Urinary bladder (tissue), 4 donors: ENCODE data around the gene IL23A. TPM values are rescaled to one million over a fixed set of nuclear protein-coding genes. Genes with fewer than 3 reads are reported as not detected.
A peak's percentile ranks its signal among the peaks of the same experiment; 100 is the strongest.

Experiments
- DNase-seq: peaks from one replicate; pipeline ENCODE4 v3.0.0-alpha.2; 2015; ENCODE audit errors: extremely low spot score
- H3K27ac ChIP-seq: one replicate; pipeline ENCODE4 v1.5.1; 2013; ENCODE audit warnings: low read depth, mild to moderate bottlenecking, moderate library complexity
- H3K36me3 ChIP-seq: one replicate; pipeline ENCODE4 v1.6.1; 2013; ENCODE audit warnings: mild to moderate bottlenecking, moderate library complexity; ENCODE audit not compliant: insufficient read depth
- H3K4me1 ChIP-seq: one replicate; pipeline ENCODE4 v1.6.1; 2013; ENCODE audit warnings: mild to moderate bottlenecking, moderate library complexity; ENCODE audit not compliant: insufficient read depth
- H3K4me3 ChIP-seq: one replicate; pipeline ENCODE4 v1.5.1; 2013; ENCODE audit warnings: low read depth, low read length
- WGBS: extraction: QIAGEN DNeasy Blood & Tissue Kit; methylation state at CpG from one replicate; pipeline ENCODE4 v1.1.7; 2013; 5-methylcytosine and 5-hydroxymethylcytosine counted together
- polyA plus RNA-seq: library from polyadenylated mRNA; stranded (reverse); fragments of 200-250 nt; gene quantifications from one replicate; pipeline ENCODE4 v1.2.3, GENCODE V29; 2013
- total RNA-seq: library from RNA; depleted of rRNA; stranded (reverse); fragments of >200 nt; gene quantifications from one replicate; pipeline ENCODE4 v1.2.3, GENCODE V29; 2014
- donor health status: healthy with polysubstance abuse.
- donor health status: healthy.

IL23A gene, protein sequence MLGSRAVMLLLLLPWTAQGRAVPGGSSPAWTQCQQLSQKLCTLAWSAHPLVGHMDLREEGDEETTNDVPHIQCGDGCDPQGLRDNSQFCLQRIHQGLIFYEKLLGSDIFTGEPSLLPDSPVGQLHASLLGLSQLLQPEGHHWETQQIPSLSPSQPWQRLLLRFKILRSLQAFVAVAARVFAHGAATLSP
- total RNA-seq (not detected), polyA plus RNA-seq (0.89 TPM)

DNA sequence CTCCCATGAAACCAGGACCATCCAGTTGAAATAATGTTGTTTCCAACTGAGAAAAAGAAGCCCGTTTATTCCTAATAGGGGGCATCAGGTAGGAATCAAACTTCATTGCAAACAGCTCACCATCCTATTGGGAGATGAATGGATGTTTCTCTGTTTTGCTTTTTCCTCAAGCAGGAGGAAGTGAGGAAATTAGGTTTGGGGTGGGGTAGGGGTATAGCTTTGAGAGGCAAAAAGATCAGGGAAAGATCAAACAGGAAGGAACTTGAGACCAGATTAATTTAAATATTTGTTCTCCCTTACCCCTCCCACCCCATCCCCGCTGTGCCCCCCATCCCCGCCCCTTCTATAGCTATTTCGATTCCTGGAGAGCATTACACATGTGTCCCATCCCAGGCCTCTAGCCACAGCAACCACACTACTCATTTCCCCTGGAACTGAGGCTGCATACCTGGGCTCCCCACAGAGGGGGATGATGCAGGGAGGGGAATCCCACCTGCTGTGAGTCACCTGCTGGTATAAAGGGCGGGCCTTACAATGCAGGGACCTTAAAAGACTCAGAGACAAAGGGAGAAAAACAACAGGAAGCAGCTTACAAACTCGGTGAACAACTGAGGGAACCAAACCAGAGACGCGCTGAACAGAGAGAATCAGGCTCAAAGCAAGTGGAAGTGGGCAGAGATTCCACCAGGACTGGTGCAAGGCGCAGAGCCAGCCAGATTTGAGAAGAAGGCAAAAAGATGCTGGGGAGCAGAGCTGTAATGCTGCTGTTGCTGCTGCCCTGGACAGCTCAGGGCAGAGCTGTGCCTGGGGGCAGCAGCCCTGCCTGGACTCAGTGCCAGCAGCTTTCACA, at the start of gene IL23A:
IL23A (plus strand) TSS at position 577 of the 850 bp plus-strand sequence; CDS start at position 738, 161 bp downstream.
- Histone ChIP-seq H3K4me1 (no peaks in the 10 kb centered on the region), H3K27ac (peak within 1 kb of the TSS; percentile 31), H3K36me3 (no peaks in the 10 kb centered on the region), H3K4me3 (no peak within 1 kb of the TSS)
- DNase-seq: no peak
- WGBS: 26% methylated on average over 9 of the region's 9 CpGs

DNA sequence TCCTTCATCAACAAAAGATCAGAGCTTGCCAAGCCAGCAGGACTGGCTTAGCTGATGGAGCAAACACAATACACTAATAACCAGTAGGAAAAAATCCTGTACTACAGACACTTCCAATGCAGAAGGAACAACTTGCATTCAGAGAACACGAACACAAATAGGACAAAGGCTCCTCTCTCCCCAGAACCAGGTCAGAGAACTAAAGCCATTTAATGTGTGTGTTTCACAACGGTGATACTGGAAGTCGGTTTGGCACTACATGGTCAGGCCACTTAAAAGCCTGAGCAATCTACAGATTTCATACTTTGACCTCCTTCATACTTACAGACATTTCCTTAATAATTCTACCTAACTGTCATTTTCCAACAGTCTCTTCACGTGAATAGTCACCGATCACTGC, 44.9 kb upstream of the IL23A start:
- 86% methylated on average over 5 of the region's 5 CpGs for WGBS
- no peaks in the 10 kb centered on the region for H3K4me1 ChIP-seq
- H3K4me3 ChIP-seq: no peak overlapping the region
- H3K36me3 ChIP-seq: no peaks in the 10 kb centered on the region
- no peak for DNase-seq
- H3K27ac ChIP-seq: no peak overlapping the region

DNA sequence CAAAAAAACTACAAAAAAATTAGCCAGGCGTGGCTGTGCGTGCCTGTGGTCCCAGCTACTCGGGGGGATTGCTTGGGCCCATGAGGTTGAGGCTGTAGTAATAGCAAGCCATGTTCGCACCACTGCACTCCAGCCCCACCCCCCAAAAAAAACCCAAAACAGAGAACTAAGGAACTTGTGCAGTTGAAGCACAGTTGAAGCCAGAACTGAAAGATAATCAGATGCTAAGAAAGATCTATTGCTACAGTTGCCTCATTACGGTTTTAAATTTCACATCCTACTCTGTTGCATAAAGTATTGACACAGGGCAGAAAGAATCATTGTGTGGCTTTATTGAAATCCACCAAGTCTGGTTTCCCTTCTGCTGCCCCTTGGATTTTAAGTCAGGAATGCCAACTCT, 42.4 kb upstream of the IL23A start:
- 85% methylated on average over 5 of the region's 5 CpGs for WGBS
- H3K4me1 ChIP-seq: no peaks in the 10 kb centered on the region
- H3K27ac ChIP-seq: no peak overlapping the region
- DNase-seq: no peak
- H3K36me3 ChIP-seq: no peaks in the 10 kb centered on the region
- no peak overlapping the region for H3K4me3 ChIP-seq

DNA sequence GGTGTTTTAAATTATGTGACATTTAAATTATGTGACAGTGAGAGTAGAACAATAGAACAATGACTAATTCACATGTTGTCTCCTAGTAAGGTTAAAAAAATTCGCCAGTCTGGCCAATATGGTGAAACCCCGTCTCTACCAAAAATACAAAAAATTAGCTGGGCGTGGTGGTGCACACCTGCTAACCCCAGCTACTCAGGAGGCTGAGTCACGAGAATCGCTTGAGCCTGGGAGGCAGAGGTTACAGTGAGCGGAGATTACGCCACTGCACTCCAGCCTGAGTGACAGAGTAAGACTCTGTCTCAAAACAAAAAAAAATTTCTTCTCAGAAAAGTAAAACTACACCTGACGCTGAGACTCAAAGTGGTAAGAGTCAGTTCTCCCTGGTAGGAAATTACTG, 41.3 kb upstream of the IL23A start:
- 94% methylated on average over 8 of the region's 8 CpGs for WGBS
- H3K36me3 ChIP-seq: no peaks in the 10 kb centered on the region
- no peaks in the 10 kb centered on the region for H3K4me1 ChIP-seq
- H3K27ac ChIP-seq: no peak overlapping the region
- no peak for DNase-seq
- no peak overlapping the region for H3K4me3 ChIP-seq

DNA sequence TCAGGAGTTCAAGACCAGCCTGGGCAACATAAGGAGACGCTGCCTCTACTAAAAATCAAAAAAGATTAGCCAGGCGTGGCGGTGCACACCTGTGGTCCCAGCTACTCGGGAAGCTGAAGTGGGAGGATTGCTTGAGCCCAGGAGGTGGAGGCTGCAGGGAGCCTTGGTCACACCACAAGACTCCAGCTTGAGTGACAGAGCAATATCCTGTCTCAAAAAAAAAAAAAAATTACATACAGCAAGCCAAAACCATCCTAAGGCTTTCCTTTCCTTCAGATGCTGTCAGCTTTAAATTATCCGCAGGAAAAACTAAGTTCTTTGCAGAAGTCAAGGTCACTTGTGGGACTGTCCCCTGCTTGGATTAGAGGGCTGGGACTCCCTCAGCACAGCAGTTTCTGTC, 39.9 kb upstream of the IL23A start:
- peak overlapping the region; percentile 71 for H3K4me3 ChIP-seq
- WGBS: 82% methylated on average over 5 of the region's 5 CpGs
- H3K36me3 ChIP-seq: no peaks in the 10 kb centered on the region
- no peaks in the 10 kb centered on the region for H3K4me1 ChIP-seq
- no peak for DNase-seq
- H3K27ac ChIP-seq: no peak overlapping the region

DNA sequence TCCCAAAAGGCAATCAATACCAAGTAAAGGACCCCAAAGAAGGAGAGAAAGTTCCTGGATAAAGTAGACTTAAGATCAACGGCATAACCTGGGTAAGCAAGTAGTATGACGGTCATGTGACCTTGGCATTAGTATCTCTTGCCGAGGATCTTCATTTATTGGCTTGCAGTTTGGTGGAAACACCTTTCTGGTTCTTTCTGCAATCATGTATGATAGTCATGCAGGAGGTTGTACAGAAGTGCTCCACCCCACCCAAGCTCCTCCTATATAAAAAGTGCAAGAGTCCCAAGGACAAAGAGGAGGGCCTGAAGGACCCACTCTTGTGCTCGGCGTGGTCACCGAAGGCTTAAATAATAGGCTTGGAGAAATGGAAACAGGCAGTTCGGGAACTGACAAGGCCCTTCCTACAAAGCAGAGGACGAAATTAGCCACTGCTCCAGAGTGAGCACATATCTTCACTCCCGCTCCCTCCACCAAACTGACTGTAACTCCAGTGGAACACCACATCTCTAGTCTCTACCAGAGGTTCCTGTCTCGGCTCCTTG, 39.3 kb upstream of the IL23A start:
- DNase-seq: peak; percentile 2
- Histone ChIP-seq H3K27ac (peak overlapping the region; percentile 82), H3K4me3 (peak overlapping the region; percentile 71), H3K36me3 (no peaks in the 10 kb centered on the region), H3K4me1 (no peaks in the 10 kb centered on the region)
- 1% methylated on average over 10 of the region's 10 CpGs for whole genome bisulfite sequencing

DNA sequence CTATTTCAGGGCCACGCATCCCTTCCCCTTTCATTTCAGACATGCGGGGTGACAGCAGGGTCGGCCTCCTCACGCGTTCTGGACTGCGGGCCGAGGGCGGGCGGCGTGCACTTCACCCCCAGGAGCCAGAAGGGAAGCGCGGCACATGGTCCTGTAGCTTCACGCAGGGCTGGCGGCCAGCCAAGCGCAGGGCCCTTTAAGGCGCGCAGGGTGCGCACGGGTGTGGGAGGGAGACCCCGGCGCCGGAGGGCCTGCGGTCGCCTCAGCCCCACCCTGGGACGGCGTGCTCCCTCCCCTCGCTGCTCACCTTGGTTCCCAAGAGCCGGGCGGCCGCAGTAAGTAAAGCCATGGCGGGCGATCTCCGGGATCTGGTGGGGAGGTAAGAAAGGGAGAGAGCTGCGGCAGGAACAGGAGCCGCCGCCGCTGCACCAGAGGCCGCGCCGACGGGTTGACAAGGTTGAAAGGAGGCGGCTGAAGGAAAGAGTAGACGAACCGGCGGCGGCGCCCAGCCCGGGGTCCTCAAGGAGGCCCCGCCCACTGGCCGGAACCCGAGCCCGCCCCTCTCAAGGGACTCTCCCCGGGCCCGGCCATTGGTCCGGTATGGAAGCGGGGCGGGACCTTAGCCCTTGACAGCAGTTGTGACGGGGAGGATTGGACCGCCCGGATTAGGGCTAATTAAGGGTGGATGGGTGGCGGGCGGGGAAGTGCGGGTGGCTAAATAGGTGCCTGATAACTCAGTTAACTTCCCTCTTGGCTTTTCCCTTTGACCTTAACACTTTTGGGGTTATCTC, 38.6 kb upstream of the IL23A start, which contains the start of gene CS:
CS (minus strand) TSS at position 478 of the 791 bp plus-strand sequence; CDS start at position 349, 129 bp downstream.
- Histone ChIP-seq H3K36me3 (no peaks in the 10 kb centered on the region), H3K4me1 (no peaks in the 10 kb centered on the region), H3K27ac (peak within 1 kb of the TSS; percentile 82), H3K4me3 (peak within 1 kb of the TSS; percentile 71)
- DNase-seq: peak; percentile 96
- WGBS: under 1% methylated on average over 63 of the region's 63 CpGs

DNA sequence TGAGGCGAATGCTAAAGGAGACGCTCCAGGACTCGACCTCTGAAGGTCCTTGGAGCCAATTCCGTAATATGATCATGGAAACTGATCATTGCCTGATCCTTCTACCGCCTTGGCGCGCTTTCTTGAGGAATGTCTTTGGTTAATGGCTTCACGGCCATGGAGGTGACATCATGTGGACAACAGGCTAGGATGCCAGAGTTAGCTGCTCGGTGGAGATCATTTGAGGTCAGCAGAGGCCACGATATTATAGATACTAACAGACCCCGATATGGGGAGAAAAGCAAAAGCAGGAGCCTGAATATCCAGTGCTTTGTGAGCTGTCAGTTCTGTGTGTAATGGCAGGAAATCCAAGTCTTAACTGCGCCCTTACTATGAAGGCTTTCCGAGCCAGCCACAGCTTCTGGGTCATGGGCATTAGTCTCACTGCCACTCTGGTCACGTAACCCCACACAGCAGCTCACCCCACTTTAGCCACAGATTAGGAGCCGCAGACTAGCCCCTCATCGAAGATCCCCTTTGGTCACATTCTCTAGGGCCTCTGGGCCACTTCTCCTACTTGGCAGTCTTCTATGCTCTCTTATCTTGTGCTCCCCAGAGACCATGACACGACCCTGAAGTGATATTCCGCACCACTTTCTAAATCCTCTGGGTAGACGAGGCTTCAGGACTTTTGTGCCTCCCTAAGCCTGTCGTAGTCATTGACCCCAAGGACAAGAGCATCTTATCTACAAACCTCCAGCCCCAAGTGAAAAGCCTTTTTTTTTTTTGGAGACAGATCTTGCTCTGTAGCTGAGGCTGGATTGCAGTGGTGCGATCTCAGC, 37.8 kb upstream of the IL23A start:
- 33% methylated on average over 21 of the region's 21 CpGs for WGBS
- Histone ChIP-seq H3K36me3 (no peaks in the 10 kb centered on the region), H3K4me3 (peak overlapping the region; percentile 71), H3K4me1 (no peaks in the 10 kb centered on the region), H3K27ac (peak overlapping the region; percentile 70)
- DNase-seq: no peak

DNA sequence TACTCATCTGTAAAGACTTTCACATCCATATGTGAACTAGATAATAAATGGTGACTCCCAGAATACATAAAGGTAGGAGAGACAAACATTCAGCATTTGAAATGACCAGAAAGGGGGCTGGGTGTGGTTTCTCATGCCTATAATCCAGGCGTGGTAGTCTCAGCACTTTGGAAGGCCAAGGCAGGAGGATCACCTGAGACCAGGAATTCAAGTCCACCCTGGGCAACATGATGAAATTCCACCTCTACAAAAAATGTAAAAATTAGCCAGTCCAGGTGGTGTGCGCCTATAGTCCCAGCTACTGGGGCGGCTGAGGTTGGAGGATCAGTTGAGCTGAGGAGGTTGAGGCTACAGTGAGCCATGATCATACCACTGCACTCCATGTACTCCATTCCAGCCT, 34.4 kb upstream of the IL23A start:
- H3K36me3 ChIP-seq: no peaks in the 10 kb centered on the region
- no peak overlapping the region for H3K27ac ChIP-seq
- no peak overlapping the region for H3K4me3 ChIP-seq
- no peak for DNase-seq
- 92% methylated on average over 3 of the region's 3 CpGs for WGBS
- H3K4me1 ChIP-seq: no peaks in the 10 kb centered on the region

DNA sequence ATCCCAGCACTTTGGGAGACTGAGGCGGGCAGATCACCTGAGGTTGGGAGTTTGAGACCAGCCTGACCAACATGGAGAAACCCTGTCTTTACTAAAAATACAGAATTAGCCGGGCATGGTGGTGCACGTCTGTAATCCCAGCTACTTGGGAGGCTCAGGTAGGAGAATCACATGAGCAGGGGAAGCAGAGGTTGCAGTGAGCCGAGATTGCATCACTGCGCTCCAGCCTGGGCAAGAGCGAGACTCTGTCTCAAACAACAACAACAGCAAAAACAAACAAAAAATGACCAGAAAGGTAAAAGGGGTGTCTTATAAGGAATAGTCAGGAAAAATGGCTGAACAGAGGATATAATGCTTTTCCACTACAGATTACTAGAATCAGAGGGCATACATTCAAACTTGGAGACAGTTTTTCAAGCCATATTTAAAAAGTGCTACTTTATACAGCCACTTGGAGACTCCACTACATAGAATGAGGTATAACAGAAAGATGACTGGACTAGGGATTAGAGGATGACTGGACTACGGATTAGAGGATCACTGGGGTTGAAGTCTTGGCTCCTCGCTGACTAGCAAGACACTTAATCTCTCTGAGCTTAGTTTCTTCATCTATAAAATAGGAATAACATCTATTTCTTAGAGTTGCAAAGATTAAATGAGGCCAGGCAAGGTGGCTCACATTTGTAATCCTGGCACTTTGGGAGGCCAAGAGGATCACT, 33.7 kb upstream of the IL23A start:
- no peaks in the 10 kb centered on the region for H3K4me1 ChIP-seq
- no peak for DNase-seq
- H3K27ac ChIP-seq: no peak overlapping the region
- H3K36me3 ChIP-seq: peaks cover 2% of the 10 kb centered on the region
- no peak overlapping the region for H3K4me3 ChIP-seq
- WGBS: 89% methylated on average over 8 of the region's 8 CpGs

DNA sequence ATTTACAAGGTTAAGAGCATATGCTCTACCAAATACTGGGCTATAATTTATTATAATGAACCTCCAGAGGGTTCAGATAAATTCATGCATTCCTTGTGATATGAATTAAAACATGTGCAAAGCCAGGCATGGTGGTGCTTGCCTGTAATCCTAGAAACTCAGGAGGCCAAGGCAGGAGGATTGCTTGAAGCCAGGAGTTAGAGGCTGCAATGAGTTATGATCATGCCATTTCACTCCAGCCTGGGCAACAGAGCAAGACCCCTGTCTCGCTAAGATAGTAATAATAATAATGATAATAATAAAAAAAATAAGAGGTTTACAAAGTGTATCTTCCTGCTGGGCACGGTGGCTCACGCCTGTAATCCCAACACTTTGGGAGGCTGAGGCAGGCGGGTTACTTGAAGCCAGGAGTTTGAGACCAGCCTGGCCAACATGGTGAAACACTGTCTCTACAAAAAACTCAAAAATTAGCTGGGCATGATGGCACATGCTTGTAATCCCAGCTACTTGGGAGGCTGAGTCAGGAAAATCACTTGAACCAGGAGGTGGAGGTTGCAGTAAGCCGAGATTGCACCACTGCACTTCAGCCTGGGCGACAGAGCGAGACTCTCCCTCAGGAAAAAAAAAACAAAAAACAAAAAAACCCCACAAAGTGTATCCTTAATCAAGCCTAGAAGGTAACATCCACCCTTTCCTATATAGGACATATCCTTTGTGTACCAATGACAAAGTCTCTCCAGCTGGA, 31.3 kb upstream of the IL23A start:
- Histone ChIP-seq H3K4me3 (no peak overlapping the region), H3K4me1 (no peaks in the 10 kb centered on the region), H3K36me3 (peaks cover 2% of the 10 kb centered on the region), H3K27ac (no peak overlapping the region)
- WGBS: 96% methylated on average over 7 of the region's 7 CpGs
- no peak for DNase-seq

DNA sequence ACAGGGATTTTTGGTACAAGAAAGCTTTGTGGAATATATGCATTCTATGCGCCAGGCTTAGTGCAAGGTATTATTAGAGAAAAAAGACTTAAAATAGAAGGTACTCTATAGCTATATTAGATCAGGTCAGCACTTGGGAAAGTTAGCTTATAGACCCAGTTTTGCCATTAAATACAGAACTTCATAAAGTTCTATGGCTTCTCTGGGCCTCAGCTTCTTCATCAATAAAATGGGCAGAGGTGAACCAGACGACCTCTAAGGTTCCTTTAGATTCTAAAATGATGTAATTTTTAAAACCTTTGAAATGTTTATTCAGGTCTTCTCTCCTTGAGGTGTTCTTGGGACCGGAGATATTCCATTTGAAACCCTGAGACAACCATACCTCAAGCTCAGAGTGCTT, 30.0 kb upstream of the IL23A start:
- Histone ChIP-seq H3K4me1 (no peaks in the 10 kb centered on the region), H3K27ac (no peak overlapping the region), H3K36me3 (peaks cover 2% of the 10 kb centered on the region), H3K4me3 (no peak overlapping the region)
- WGBS: 91% methylated on average over 3 of the region's 3 CpGs
- no peak for DNase-seq
